ENCODE results near the gene POLRMT. TPM values are rescaled to one million over a fixed set of nuclear protein-coding genes. Genes with fewer than 3 reads are reported as not detected.
A peak's percentile ranks its signal among the peaks of the same experiment; 100 is the strongest.
"Not testable (repeated sequence)": the region's sequence is repeated elsewhere in the genome, so short reads cannot be mapped to it uniquely, and the experiment has no call there.

The POLRMT gene
- total RNA-seq = 30.0 and 56.7 TPM in 2 replicates

DNA sequence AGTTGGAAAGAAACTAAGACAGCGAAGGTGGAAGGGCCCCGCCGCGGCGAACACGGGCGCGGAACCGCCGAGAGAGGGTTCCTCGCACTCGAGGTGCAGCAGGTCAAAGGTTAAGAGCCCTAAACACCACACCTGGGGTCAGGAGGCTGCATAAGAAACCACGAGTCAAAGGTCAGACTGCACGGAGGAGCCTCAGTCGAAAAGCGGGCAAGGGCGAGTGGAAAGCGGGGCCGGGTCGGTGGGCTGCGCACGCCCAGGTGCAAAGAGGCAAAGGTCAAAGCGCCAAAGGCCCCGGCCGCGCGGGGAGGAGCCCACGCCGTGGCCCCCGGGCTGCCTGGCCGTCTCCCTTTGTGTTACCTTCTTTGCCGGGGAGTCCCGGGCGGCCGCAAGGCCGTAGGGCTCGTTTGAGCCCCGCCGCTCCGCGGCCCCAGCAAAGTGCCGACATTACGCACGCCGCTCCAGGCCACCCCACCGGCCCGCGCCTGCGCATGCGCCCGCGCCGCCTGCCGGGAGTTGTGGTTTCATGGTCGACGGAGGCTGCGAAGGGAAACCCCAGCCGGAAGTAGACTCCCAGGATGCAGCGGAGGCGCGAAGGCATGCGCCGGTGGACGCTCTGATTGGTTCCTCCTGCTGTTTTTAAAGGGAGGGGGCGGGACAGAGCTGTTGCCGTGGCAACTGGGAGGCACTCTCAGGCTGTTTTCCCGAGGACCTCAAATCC, at the start of gene POLRMT:
TSS of gene POLRMT (minus strand) at position 470 of the 718 bp plus-strand sequence. CDS start at position 445, 25 bp downstream.
- DNase-seq (ENCODE audit: extremely low read depth, low read depth, low spot score) = peak; percentile 83

DNA sequence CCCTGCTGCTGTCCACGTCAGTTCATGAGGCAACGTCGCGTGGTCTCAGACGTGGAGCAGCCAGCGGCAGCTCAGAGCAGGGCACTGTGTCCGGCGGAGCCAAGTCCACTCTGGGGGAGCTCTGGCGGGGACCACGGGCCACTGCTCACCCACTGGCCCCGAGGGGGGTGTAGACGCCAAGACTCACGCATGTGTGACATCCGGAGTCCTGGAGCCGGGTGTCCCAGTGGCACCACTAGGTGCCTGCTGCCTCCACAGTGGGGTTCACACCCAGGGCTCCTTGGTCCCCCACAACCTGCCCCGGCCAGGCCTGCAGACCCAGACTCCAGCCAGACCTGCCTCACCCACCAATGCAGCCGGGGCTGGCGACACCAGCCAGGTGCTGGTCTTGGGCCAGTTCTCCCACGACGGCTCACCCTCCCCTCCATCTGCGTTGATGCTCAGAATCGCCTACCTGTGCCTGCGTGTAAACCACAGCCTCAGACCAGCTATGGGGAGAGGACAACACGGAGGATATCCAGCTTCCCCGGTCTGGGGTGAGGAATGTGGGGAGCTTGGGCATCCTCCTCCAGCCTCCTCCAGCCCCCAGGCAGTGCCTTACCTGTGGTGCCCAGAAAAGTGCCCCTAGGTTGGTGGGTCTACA, 49.5 kb upstream of the POLRMT start:
- DNase-seq (ENCODE audit: extremely low read depth, low read depth, low spot score) = no peak

- DNase-seq (ENCODE audit: extremely low read depth, low read depth, low spot score) = no peak
Measured at GRCh38 chr19:681029-682019, 48.0 kb upstream of the POLRMT start.

- DNase-seq (ENCODE audit: extremely low read depth, low read depth, low spot score) = peak; percentile 67
Measured at GRCh38 chr19:680287-681028, 47.1 kb upstream of the POLRMT start.

- DNase-seq (ENCODE audit: extremely low read depth, low read depth, low spot score) = no peak
Measured at GRCh38 chr19:679418-680286, 46.3 kb upstream of the POLRMT start.

- no peak for DNase-seq (ENCODE audit: extremely low read depth, low read depth, low spot score)
Measured at GRCh38 chr19:678791-679388, 45.6 kb upstream of the POLRMT start.

DNA sequence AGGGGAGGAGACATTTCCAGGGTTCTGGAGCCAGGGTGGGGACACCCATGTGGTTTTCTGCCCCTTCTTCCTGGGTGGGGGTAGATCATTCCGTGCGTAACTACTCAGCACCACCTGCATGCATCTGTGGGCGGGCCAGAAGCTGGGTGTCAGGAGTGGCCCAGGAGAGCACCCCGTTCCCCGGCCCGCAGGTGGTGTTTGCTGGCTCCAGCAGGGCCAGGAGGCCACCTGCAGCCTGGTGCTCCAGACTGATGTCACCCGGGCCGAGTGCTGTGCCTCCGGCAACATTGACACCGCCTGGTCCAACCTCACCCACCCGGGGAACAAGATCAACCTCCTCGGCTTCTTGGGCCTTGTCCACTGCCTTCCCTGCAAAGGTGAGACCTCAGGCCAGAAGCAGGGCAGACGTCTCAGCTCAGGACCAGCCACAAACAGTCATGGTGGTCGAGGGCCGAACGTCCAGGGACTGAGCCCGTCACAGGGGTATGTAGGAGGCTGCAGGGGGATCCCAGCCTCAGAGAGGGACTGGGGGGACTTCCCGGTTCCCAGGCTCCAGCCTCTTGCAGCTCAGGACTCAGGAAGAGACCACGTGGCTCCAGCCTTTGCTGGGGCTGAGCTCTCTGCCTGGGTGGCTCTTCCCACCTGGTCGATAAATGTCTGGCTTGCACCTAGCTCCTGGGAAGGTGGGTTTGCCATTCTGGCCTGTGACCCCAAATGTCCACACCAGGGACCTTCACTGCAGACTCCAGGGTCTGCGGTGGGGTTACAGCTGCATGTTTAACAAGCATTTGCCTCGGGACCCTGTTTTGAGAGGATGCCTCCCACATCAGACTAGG, 44.5 kb upstream of the POLRMT start:
- no peak for DNase-seq (ENCODE audit: extremely low read depth, low read depth, low spot score)

- no peak for DNase-seq (ENCODE audit: extremely low read depth, low read depth, low spot score)
Measured at GRCh38 chr19:677201-677600, 43.9 kb upstream of the POLRMT start.

- no peak for DNase-seq (ENCODE audit: extremely low read depth, low read depth, low spot score)
Measured at GRCh38 chr19:676339-677105, 43.2 kb upstream of the POLRMT start, which contains the start of gene FSTL3. Gene FSTL3 (plus strand): TSS chr19:676392. CDS start chr19:676424, 32 bp downstream.

DNA sequence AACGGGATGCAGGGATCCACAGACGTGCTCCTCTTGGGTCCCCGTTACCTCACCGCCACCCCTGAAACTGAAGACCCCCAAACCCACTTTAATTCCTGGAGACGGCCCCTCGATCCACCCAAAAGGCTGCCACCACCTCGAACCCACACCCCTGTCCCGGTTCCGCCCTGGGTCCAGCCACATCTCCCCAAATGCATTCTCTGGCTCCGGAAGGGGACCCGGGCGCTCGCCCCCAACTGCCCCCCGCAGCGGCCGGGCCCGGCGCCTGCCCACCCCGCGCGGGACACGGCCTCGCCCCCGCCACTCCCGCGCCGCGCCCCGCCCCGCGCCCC, 42.6 kb upstream of the POLRMT start:
- DNase-seq (ENCODE audit: extremely low read depth, low read depth, low spot score) = no peak

DNA sequence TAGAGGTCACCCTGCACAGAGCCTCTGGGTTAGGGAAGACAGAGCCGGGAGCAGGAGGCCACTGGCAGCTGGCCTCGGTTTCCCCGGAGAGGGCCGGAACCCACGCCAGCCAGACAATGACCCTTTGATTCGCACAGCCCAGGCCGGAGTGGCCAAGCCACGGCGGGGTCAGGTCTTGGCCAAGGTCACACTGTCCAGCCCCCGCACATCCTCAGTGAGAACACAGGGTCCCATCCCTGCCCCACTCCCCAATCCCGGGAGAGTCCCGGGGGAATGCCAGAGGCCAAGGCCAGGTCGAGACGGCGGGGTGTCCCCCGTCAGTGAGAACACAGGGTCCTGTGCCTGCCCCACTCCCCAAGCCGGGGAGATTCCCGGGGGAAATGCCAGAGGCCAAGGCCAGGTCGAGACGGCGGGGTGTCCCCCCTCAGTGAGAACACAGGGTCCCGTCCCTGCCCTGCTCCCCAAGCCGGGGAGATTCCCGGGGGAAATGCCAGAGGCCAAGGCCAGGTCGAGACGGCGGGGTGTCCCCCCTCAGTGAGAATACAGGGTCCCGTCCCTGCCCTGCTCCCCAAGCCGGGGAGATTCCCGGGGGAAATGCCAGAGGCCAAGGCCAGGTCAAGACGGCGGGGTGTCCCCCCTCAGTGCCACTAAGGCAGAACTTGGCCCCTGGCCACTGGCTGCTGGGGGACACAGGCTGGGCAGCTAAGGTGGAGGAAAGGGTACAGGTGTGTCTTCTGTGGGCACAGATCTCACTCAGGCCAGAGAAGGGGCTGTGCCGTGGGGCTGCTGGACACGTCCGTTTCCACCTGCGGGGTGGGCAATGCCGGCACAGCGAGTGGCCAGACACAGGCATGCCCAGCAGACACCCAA, 41.2 kb upstream of the POLRMT start:
- no peak for DNase-seq (ENCODE audit: extremely low read depth, low read depth, low spot score)

- no peak for DNase-seq (ENCODE audit: extremely low read depth, low read depth, low spot score)
Measured at GRCh38 chr19:670609-671075, 37.3 kb upstream of the POLRMT start.

GRCh38 chr19:668675-669434, 35.5 kb upstream of the POLRMT start:
- not testable (repeated sequence) for DNase-seq (ENCODE audit: extremely low read depth, low read depth, low spot score)

GRCh38 chr19:666985-667573, 33.7 kb upstream of the POLRMT start:
- not testable (repeated sequence) for DNase-seq (ENCODE audit: extremely low read depth, low read depth, low spot score)

DNA sequence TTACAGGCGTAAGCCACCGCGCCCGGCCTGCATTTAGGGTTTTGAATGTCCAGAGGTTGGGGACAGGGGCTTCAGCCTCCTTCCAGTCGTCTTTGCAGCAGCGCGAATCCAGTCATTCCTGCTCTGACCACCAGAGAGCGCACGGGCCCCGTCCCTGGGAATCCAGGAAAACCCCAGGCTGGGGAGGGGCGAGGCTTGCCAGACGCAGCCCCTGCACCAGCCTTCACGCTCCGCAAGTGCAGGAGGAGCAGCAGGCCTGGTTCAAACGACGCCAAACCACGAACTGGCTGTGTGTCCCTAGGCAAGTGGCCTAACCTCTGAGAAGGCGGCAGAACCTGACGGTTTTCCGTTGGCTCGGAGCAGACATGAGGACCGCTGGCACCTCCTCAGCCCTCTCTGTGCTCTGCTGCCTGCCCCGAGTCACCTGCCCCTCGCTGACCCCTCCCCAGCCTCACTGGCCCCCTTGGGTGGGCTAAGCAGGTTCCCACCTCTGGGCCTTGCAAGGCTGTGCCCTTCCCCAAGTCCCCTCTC, 31.6 kb upstream of the POLRMT start:
- no peak for DNase-seq (ENCODE audit: extremely low read depth, low read depth, low spot score)
